HG02759 (cell line): ENCODE data around the gene RPP40.
"Not testable (repeated sequence)": the region's sequence is repeated elsewhere in the genome, so short reads cannot be mapped to it uniquely, and the experiment has no call there.

Experiments
- ATAC-seq: cut with Tn5 transposase; IDR thresholded peaks from one replicate; pipeline ENCODE4 v1.9.1; 2021; ENCODE audit warnings: mild to moderate bottlenecking, moderate library complexity; ENCODE audit not compliant: unreplicated experiment

The RPP40 gene

GRCh38 chr6:5020142-5020541 is 16.3 kb upstream of the RPP40 start:
- ATAC-seq, result no peak

GRCh38 chr6:5014072-5014561 is 10.3 kb upstream of the RPP40 start:
- ATAC-seq, result no peak

GRCh38 chr6:5012519-5012918 is 8.7 kb upstream of the RPP40 start:
- ATAC-seq, result no peak

- ATAC-seq, result no peak
Measured at GRCh38 chr6:5011346-5011745, 7.5 kb upstream of the RPP40 start.

GRCh38 chr6:5007531-5007930 is 3.7 kb upstream of the RPP40 start:
- ATAC-seq, result no peak

- no peak for ATAC-seq
Measured at GRCh38 chr6:5006222-5006621, 2.4 kb upstream of the RPP40 start.

GRCh38 chr6:5005038-5005433 is 1.2 kb upstream of the RPP40 start:
- ATAC-seq, result not testable (repeated sequence)

- no peak for ATAC-seq
Measured at GRCh38 chr6:5004373-5005037, 668 bp upstream of the RPP40 start.

- ATAC-seq, result no peak
Measured at GRCh38 chr6:4999586-4999985, 4.3 kb downstream of the RPP40 start.

- ATAC-seq, result no peak
Measured at GRCh38 chr6:4997862-4998261, 6.0 kb downstream of the RPP40 start.

GRCh38 chr6:4994741-4995140 is 9.1 kb downstream of the RPP40 start:
- no peak for ATAC-seq

GRCh38 chr6:4987432-4987831 is 16.4 kb downstream of the RPP40 start:
- no peak for ATAC-seq

- ATAC-seq, result no peak
Measured at GRCh38 chr6:4986999-4987398, 16.8 kb downstream of the RPP40 start.

GRCh38 chr6:4983322-4983721 is 20.5 kb downstream of the RPP40 start:
- ATAC-seq, result no peak

- ATAC-seq, result no peak
Measured at GRCh38 chr6:4981761-4982160, 22.1 kb downstream of the RPP40 start.

- no peak for ATAC-seq
Measured at GRCh38 chr6:4979426-4979825, 24.4 kb downstream of the RPP40 start.

- no peak for ATAC-seq
Measured at GRCh38 chr6:4977468-4977867, 26.4 kb downstream of the RPP40 start.

GRCh38 chr6:4975506-4975905 is 28.3 kb downstream of the RPP40 start:
- ATAC-seq, result no peak

GRCh38 chr6:4974962-4975361 is 28.9 kb downstream of the RPP40 start:
- ATAC-seq, result no peak

- ATAC-seq, result no peak
Measured at GRCh38 chr6:4973982-4974745, 29.7 kb downstream of the RPP40 start.

GRCh38 chr6:4973415-4973814 is 30.4 kb downstream of the RPP40 start:
- no peak for ATAC-seq

GRCh38 chr6:4972438-4972837 is 31.4 kb downstream of the RPP40 start:
- no peak for ATAC-seq
